ENCODE data around the gene IGF2R.
"Not testable (repeated sequence)": the region's sequence is repeated elsewhere in the genome, so short reads cannot be mapped to it uniquely, and the experiment has no call there.

IGF2R gene

DNA sequence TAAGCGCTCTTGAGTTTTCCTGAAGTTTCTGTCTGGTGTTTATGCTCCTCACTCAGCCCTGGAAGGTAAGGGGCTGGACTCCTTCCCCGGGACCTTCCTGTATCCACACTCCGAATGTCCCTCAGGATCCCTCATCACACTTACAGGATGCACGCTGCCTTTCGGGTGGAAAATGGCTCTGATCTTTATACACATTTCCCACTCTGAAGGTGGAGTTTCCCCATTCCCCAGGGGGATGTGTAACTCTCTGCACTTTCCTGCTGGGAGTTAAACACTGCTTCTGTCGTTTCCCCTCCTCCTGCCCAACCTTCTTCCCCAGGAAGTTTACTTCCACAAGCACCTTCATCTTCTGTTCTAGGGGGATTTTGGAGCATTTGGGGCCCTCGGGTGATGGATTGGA is 17.1 kb upstream of the IGF2R start:
- no peak for DNase-seq (ENCODE audit: low read depth, low spot score)

DNA sequence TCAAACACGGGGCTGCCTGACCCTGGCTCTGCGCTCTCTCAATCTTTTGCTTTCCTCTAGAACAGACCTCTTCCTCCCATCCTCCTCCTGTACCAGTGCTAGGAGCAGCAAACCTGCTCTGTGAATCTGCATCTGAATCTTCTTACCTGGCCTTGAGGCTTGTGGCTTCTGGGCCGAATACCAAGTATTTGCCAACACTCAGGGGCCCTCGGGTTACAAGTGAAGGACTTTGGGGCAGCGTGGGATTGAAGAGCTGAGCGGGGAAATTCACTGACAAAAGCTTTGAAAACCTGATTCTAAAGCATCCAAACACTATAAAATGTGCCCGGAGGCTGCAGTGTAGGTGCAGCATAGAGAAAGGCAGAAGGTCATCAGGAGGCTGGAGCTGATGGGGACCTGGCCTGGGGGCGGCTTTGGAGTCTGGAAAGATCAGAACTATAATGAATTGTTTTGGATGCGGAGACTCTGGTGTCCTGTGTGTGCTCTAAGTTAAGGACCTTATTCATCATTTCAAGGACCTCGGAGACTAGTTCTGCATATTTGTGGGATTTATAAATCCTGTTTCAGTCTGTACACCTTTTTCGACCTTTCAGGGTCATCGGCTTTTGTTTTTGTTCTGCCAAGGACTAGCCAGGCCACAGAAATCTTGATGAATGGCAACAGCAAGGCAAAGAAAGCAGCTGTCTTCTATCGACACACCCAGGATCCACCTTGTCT is 16.4 kb upstream of the IGF2R start:
- no peak for DNase-seq (ENCODE audit: low read depth, low spot score)

DNA sequence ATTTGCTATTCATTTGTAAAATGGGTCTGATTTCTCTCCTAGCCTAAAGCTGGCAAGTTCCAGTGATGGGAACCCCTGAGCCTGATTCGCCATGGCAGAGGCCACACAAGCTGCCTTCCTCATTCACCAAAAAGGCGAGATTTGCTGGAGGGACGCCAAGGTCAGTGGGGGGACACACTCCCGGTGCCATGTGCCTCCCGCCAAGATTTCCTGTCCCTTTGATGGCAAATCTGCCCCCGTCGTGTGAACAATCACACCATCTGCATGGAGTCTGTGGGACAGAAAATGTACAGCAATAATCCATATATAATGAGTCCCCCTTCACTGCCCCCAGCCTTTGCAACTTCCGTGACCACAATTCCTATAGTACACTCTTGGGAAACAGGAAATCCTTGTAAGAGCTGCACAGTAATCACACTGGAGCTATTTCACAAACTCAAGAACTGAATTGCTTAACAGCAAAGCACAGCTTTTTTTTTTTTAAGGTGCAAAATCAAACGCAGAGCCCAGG is 15.7 kb upstream of the IGF2R start:
- DNase-seq (ENCODE audit: low read depth, low spot score): no peak

DNA sequence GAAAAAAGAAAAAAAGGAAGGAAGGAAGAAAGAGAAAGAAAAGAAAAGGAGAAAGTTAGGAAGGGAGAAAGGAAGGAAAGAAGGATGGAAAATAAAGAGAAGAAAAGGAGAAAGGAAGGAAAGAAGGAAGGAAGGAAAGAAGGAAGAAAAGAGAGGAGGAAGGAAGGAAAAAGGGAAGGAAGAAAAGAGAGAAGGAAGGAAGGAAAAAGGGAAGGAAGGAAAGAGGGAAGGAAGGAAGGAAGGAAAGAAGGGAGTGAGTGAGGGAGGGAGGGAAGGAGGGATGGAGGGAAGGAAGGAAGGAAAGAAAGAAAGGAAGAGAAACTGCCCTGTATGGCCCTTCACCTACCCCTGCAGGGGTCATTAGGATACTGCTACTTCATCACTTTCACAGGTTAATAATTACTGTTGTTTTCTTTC is 12.9 kb upstream of the IGF2R start:
- no peak for DNase-seq (ENCODE audit: low read depth, low spot score)

DNA sequence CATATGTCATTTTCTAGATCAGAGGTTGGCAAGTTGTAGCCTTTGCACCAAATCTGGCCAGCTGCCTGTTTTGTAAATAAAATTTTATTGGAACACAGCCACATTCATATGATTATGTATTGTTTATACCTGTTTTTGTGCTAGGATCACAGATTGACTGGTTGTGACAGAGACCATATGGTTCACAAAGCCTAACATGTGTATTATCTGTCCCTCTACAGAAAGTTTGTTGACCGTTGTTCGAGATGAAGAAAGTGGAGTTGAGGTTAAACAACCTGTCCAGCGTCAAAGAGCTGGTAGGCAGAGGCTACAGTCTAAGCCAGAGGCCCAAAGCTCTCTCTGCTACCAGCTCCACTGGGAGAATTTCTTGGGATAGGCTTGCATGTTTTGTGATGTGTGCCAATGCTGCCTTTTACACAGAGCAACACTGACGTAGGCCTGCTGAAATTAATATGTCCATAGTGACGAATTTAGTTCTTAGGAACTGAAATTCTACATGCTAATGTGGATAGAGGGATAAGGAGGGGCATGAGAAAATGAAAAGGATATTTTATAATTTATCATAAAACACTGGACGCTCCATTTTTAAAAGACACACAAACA is 11.7 kb upstream of the IGF2R start:
- DNase-seq (ENCODE audit: low read depth, low spot score): no peak

DNA sequence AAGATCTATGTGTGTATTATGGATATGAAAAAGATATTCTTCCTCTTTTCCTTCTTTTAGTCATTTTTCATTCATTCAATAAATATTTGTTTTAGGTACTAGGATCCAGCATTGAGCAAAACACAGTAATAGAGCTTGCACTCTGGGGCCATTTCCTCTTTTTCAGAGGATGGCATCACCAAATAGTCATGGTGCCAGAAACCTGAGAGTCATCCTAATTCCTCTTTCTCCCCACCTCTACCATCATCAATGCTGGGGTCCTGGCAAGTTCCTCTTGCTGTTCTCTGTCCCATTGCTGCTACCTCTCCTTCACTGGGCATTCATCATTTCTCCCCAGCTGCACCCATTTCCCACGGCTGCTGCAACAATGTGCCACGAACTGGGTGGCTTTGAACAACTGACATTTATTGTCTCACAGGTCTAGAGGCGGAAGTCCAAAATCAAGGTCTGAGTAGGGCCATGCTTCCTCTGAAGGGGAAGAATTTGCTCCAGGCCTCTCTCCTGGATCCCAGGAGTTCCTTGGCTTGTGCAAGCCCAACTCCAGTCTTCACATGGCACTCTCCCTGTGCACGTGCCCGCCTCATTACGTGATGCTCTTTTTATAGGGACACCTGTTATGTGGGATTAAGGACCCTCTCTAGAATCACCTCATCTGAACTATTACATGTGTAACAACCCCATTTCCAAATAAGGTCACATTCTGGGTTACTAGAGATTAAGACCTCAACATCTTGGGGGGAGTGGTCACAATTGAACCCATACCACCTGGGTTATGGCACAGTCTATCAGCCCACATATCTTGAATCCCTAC is 9.5 kb upstream of the IGF2R start:
- no peak for DNase-seq (ENCODE audit: low read depth, low spot score)

DNA sequence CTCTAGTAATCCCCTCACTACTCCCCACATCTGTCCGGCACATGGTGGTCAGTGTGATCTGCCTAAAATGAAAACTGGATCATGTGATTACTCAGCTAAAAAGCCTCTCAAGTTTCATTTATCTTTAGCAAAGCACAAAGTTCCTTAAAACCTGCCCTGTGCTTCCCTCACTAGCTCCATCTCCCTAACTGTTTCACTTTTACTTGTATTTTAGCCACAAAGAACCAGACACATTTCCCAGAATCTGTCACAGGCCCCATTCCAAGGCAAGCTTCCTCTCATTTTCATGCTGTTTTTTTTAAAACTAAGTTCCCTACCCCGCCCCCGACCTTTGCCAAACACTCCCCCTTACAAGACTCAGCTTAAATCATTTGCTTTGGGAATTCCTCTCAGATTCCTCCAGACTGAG is 8.9 kb upstream of the IGF2R start:
- no peak for DNase-seq (ENCODE audit: low read depth, low spot score)

DNA sequence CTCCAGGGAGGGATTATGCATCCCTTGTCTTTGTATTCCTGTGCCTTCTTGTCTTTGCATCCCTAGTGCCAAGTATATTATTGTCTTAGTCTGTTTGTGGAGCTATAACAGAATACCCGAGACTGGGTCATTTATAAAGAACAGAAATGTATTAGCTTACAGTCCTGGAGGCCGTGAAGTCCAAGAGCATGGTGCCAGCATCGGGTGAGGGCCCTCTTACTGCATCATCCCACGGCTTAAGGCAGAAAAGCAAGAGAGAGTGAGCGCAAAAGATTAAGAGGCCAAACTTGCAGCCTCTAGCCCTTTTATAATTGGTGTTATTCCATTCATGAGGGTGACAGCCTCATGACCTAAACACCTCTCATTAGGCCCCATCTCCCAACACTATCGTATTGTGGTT is 8.4 kb upstream of the IGF2R start:
- no peak for DNase-seq (ENCODE audit: low read depth, low spot score)

DNA sequence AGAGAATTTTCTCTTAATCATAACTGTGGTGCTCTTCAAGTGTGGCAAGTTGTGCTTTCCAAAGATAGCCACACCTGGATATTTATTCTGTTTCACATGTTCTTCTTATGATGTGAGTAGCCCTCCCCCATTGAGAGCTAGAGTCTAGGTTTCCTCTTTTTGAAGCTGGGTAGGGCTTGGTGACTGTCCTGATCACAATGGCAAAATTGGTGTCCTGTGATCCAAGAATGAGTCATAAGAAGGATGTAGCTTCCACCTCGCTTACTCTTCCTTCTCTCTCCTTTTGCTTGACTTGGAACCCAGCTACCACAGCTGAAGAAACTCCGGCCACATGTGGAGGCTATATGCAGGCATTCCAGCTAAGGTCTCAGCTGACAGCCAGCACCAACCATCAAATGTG is 7.4 kb upstream of the IGF2R start:
- no peak for DNase-seq (ENCODE audit: low read depth, low spot score)

DNA sequence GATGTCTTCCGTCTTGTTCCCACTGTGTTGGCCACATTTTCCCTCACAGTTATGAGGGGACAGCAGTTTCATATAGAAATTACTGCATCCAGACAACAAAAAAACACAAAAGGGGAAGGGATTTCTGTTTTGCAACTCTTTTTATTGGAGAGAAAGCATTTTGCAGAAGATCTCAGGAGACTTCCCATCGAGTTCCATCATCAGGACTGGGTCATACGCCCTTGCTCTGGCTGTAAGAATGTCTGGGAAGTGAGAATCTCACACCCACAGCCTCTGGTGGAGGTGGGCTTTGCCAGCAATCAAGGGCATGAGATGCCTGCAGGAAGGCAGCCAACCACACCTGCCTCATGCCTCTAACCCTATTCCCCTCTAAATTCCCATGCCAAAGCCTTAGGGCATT is 5.8 kb upstream of the IGF2R start:
- DNase-seq (ENCODE audit: low read depth, low spot score): no peak

DNA sequence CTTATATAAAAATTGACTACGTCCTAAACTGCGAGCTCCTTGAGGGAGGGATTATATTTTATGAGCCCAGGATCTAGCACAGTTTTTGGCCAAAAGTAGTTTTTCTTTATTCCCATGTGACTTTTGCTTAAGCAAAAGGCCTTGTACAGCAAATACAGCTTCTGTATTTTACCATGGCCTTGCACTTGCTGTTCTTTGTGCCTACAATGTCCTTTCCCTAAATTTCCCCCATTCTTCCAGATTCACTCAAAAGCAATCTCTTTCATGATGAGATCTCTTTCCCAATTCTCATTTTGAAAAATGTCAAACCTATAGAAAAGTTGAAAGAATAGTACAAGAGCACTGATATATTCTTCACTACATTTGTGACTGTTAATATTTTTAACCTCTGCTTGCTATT is 4.8 kb upstream of the IGF2R start:
- DNase-seq (ENCODE audit: low read depth, low spot score): no peak

DNA sequence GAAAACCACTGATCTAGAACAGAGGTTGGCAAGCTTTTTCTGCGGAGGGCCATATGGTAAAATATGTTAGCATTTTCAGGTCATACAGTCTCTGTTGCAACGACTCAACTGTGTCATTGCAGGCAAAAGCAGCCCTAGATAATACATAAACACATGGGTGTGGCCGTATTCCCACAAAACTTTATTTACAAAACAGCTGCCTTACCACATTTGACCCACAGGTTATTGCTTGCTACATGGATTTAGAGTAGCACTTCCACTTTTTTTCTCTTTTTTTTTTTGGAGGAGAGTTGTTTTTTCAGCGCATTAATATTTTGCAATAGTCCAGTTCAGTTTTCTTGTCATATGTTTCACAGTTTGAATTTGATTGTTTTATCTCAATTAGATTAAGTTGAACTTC is 2.5 kb upstream of the IGF2R start:
- DNase-seq (ENCODE audit: low read depth, low spot score): no peak

DNA sequence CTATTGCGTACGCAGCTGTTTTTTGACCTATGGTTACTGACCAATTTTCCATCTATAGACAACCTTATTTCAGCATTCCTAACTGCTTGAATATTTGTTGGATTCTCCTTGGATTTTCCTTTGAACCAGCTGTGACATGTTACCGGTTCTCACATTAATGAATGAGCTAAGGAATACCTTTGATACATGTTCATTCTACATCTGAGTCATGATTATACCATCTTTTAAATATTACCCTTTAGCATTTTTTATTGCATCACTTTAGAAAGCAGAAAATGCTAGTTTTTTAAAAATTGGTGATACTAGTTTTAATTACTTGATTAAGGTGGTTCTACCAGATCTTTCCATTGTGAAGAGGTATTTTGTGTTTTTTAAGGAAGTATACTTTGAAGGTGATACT is 1.9 kb upstream of the IGF2R start:
- no peak for DNase-seq (ENCODE audit: low read depth, low spot score)

DNA sequence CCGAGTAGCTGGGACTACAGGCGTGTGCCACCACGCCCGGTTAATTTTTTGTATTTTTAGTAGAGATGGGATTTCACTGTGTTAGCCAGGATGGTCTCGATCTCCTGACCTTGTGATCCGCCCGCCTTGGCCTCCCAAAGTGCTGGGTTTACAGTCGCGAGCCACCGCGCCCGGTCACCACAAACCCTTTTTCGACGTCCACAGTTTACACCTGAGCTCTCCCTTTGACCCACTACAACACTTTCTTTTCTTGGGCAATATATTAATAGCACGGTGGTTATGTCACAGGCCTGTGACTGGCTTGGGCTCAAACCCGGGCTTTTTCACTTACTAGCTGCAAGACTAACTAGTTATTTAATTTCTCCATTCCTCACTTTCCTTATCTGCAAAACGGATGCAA is 1.3 kb upstream of the IGF2R start:
- DNase-seq (ENCODE audit: low read depth, low spot score): not testable (repeated sequence)

DNA sequence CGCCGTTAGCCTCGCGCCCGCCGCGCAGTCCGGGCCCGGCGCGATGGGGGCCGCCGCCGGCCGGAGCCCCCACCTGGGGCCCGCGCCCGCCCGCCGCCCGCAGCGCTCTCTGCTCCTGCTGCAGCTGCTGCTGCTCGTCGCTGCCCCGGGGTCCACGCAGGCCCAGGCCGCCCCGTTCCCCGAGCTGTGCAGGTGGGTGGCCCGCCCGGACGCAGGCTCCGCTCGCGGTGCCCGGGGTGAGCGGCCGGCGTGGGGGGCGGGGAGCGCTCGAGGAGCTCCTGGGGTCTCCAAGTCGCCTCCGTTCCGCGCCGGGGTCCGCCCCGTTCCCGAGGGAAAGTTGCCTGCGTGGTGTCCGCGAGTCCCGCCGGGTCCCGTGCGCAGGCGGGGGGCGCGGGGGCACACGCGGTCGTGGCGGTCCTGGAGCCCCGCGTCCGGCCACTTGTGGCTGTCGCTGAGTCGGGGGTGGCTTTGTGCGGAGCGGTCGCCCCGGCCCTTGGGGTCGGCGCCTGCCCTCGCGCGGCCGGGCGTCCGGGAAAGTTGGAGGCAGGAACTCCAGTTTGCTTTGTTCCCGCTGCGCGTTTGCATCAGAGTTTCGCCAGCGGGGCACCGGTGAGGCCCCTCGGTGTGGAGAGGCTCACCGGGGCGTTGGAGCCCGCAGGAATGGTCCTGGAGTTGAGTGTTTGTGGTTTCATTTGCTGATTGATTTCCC is 476 bp downstream of the IGF2R start:
- no peak for DNase-seq (ENCODE audit: low read depth, low spot score)

DNA sequence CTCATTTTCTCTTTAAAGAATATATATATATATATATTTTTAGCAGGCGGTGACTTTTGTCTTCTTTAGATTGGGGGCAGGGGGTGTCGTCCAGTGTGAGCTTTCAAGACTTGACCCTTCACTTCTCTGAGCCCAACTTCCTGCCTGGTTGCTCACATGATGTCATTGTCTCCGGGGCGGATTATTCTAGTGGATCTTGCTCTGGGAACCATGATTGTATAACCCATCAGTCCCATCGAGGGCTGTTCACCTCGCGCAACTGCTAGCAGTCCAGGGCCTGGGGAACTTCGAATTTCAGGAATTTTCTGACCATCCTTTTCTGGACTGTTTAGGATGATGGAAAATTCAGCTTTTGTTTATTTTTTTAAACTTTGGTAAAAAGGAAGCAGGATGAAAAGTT is 1.0 kb downstream of the IGF2R start:
- DNase-seq (ENCODE audit: low read depth, low spot score): no peak

DNA sequence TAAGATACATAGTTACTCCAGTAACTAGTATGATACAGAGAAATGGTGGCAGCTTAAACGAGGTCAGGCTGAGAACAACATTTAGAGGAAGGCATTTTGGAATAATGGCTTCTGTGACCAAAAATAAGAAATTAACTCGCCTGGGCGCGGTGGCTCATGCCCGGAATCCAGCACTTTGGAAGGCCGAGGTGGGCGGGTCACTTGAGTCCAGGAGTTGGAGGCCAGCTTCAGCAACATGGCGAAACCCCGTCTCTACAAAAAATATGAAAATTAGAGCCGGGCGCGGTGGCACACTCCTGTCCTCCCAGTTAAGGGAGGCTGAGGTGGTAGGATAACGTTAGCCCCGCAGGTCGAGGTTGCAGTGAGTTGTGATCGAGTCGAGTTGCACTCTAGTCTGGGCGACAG is 1.8 kb downstream of the IGF2R start:
- DNase-seq (ENCODE audit: low read depth, low spot score): no peak

DNA sequence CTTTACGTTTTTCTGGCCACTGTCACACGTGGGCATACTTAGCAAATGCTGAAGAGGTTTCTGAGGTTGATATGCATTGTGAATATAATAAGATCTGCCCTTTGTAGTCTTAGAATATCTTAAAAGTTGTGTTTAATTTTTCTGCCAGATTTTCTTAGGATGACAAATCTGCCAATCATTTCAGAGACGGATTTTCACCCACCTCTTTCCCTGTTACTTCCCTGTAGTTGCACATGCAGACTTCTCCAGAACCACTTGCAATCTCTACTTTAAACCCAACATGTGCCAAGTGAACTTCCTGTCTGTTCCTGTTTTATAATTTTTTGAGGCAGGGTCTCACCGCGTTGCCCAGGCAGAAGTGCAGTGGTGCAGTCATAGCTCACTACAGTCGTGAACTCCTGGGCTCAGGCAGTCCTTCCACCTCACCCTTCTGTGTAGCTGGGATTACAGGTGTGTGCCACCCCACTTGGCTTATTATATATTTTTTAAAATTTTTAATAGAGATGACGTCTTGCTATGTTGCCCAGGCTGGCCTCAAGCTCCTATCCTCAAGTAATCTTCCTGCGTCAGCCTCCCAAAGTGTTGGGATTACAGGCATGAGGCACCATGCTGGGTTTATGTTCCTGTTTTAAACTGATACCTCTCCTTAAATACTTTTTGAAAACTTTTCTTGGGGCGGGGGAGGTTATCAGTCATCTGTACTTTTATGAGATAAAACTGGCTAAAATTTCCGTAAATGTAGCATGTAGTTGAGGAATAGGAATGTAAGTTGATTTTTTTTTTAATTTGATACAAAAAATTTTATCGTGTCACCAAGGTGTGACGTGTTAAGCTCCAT is 2.7 kb downstream of the IGF2R start:
- no peak for DNase-seq (ENCODE audit: low read depth, low spot score)

DNA sequence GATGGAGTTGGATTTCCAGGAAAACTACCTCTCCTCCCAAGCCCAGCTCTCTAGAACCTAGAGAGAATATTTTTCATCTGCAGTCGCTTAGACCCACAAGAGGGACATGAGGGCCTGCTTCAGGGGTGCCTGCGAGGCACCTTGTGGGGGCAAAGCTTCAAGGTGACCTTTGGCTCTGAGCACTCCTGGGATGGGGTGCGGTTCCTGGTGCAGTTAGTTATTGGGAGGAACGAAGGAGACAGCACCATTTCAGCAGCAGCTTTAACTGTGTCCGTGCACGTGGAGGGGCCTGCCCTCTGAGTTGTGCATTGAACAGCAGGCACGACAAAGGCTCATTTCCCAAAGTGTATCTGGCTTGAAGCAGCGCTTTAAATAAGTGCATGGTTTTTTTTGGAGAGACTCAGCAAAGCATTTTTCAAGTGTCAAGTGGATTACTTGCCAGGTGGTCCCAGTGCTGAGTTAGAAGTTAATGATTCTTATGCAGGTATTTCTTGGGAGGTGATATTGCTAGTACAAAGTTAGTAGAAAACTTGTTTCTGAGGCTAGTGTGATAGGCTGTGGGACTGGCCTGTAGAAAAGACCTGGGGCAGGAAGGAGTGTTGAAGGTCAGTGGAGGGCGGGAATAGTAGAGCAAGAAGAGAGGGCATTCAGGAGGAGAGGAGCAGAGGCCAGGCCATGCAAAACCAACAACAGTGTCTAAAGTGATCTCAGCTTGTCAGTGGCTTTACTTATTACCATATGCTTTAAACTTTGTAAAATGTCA is 3.8 kb downstream of the IGF2R start:
- no peak for DNase-seq (ENCODE audit: low read depth, low spot score)

DNA sequence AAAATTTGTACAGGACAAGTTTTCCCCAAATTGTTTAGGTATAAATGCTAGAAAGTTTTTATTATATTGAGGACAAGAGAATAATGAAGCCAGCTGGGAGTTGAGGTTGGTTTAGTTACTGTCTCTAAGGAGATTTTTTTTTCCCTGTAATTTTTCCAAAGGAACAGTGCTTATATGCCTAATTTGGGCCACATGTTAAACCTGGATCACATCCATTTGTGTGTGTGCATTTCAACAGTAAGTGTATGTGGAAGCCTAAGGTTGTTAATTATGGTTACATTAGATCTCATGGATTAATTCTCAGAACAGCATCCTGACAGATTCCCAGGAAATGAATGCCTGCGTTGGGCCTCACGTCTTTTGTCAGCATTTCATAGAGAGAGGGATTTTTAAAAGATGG is 4.5 kb downstream of the IGF2R start:
- DNase-seq (ENCODE audit: low read depth, low spot score): no peak

Data from activated CD4-positive, CD25-positive, alpha-beta regulatory T cell treated with anti-CD3 and anti-CD28 coated beads, Interleukin-2, amount 50 U/mL, for 16 hours (primary cell).